Measurements from ENCODE around the gene NUMA1. TPM values are rescaled to one million over a fixed set of nuclear protein-coding genes. Genes with fewer than 3 reads are reported as not detected.

NUMA1 gene
- polyA plus RNA-seq, 1 donor from 2014 or later = 116 TPM

- Histone ChIP-seq H3K9me3 (ENCODE audit: low read length) (no peaks in the 10 kb centered on the region), H3K27me3 (ENCODE audit: insufficient read depth, low read depth, low read length) (no peaks in the 10 kb centered on the region), H3K4me3 (ENCODE audit: low read length) (no peak overlapping the region), H4K20me1 (ENCODE audit: insufficient read depth) (peaks cover 3% of the 10 kb centered on the region), H3K4me2 (ENCODE audit: low read length) (no peak overlapping the region), H3F3A (ENCODE audit: insufficient read depth, low read length, poor library complexity, severe bottlenecking) (no peaks in the 10 kb centered on the region), H3K79me2 (replicated peaks; ENCODE audit: insufficient read depth, low read length) (no peaks in the 10 kb centered on the region), H3K27ac (ENCODE audit: low read length) (no peak overlapping the region), H3K9me2 (ENCODE audit: insufficient read depth, low read length) (no peaks in the 10 kb centered on the region), H3K36me3 (ENCODE audit: insufficient read depth, low read length) (no peaks in the 10 kb centered on the region), H2AFZ (ENCODE audit: low read depth, low read length) (no peak overlapping the region), H3K9ac (ENCODE audit: low read length) (no peak overlapping the region)
- peak; percentile 45 for TF ChIP-seq SMC3 (conservative IDR thresholded peaks at IDR 0.05; ENCODE audit: poor library complexity)
- no peak for TF ChIP-seq REST (IDR thresholded peaks at IDR 0.05; ENCODE audit: borderline replicate concordance)
- peak; percentile 19 for TF ChIP-seq RAD21 (conservative IDR thresholded peaks at IDR 0.05)
- TF ChIP-seq TAF1 (IDR thresholded peaks at IDR 0.05; ENCODE audit: low read depth) = no peak
- TF ChIP-seq, protein P1, sequence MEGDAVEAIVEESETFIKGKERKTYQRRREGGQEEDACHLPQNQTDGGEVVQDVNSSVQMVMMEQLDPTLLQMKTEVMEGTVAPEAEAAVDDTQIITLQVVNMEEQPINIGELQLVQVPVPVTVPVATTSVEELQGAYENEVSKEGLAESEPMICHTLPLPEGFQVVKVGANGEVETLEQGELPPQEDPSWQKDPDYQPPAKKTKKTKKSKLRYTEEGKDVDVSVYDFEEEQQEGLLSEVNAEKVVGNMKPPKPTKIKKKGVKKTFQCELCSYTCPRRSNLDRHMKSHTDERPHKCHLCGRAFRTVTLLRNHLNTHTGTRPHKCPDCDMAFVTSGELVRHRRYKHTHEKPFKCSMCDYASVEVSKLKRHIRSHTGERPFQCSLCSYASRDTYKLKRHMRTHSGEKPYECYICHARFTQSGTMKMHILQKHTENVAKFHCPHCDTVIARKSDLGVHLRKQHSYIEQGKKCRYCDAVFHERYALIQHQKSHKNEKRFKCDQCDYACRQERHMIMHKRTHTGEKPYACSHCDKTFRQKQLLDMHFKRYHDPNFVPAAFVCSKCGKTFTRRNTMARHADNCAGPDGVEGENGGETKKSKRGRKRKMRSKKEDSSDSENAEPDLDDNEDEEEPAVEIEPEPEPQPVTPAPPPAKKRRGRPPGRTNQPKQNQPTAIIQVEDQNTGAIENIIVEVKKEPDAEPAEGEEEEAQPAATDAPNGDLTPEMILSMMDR (IDR thresholded peaks at IDR 0.05; ENCODE audit: poor library complexity, severe bottlenecking) = peak; percentile 45
These were observed 64.8 kb downstream of the NUMA1 start for GRCh38 chr11:72015511-72016061.

DNA sequence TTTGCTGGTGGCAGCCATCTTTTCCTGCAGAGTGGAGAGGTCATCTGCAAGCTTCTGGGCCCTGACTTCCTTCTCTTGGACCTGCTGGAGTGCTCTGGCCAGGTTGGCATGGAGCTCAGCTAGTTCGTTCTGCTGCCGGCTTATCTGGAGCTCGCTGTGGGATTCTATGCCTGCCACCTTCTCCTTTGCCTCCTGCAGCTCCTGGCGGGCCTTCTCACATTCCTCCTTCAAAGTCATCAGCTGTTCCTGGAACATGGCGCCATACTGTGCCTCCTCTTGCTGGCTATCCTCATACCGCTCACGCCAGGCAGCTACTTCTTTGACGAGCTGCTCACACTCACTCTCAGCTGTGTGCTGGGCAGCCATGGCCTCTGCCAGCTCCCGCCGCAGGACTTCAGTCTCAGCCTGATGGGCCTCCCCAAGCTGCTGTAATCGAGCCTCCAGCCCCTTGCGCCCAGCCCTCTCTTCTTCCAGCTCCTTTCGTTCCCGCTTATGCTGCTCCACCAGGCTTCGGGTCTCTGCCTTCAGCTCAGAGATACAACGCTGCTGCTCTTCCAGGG lies 65.5 kb downstream of the NUMA1 start:
- Histone ChIP-seq H4K20me1 (ENCODE audit: insufficient read depth) (peaks cover 3% of the 10 kb centered on the region), H3K27ac (ENCODE audit: low read length) (no peak overlapping the region), H2AFZ (ENCODE audit: low read depth, low read length) (no peak overlapping the region), H3K9me2 (ENCODE audit: insufficient read depth, low read length) (no peaks in the 10 kb centered on the region), H3K27me3 (ENCODE audit: insufficient read depth, low read depth, low read length) (no peaks in the 10 kb centered on the region), H3K36me3 (ENCODE audit: insufficient read depth, low read length) (no peaks in the 10 kb centered on the region), H3F3A (ENCODE audit: insufficient read depth, low read length, poor library complexity, severe bottlenecking) (no peaks in the 10 kb centered on the region), H3K4me3 (ENCODE audit: low read length) (no peak overlapping the region), H3K4me2 (ENCODE audit: low read length) (no peak overlapping the region), H3K79me2 (replicated peaks; ENCODE audit: insufficient read depth, low read length) (no peaks in the 10 kb centered on the region), H3K9ac (ENCODE audit: low read length) (no peak overlapping the region), H3K9me3 (ENCODE audit: low read length) (no peaks in the 10 kb centered on the region)
- no peak for TF ChIP-seq RAD21 (conservative IDR thresholded peaks at IDR 0.05)

GRCh38 chr11:72013765-72014711 lies 66.3 kb downstream of the NUMA1 start:
- no peaks in the 10 kb centered on the region for H3K9me3 ChIP-seq (ENCODE audit: low read length)
- no peaks in the 10 kb centered on the region for H3K9me2 ChIP-seq (ENCODE audit: insufficient read depth, low read length)
- no peaks in the 10 kb centered on the region for H3F3A ChIP-seq (ENCODE audit: insufficient read depth, low read length, poor library complexity, severe bottlenecking)
- H3K4me3 ChIP-seq (ENCODE audit: low read length) = no peak overlapping the region
- H3K36me3 ChIP-seq (ENCODE audit: insufficient read depth, low read length) = no peaks in the 10 kb centered on the region
- H2AFZ ChIP-seq (ENCODE audit: low read depth, low read length) = no peak overlapping the region
- no peaks in the 10 kb centered on the region for H3K27me3 ChIP-seq (ENCODE audit: insufficient read depth, low read depth, low read length)
- no peak overlapping the region for H3K4me2 ChIP-seq (ENCODE audit: low read length)
- H4K20me1 ChIP-seq (ENCODE audit: insufficient read depth) = peaks cover 3% of the 10 kb centered on the region
- H3K79me2 ChIP-seq (replicated peaks; ENCODE audit: insufficient read depth, low read length) = no peaks in the 10 kb centered on the region
- no peak overlapping the region for H3K9ac ChIP-seq (ENCODE audit: low read length)
- no peak overlapping the region for H3K27ac ChIP-seq (ENCODE audit: low read length)
- no peak for TF ChIP-seq TAF1 (IDR thresholded peaks at IDR 0.05; ENCODE audit: low read depth)
- TF ChIP-seq EP300 (conservative IDR thresholded peaks at IDR 0.05; ENCODE audit: poor library complexity, severe bottlenecking) = no peak
- TF ChIP-seq, protein P1 (IDR thresholded peaks at IDR 0.05; ENCODE audit: poor library complexity, severe bottlenecking) = no peak
- no peak for TF ChIP-seq POLR2AphosphoS5 (IDR thresholded peaks at IDR 0.05)
- no peak for TF ChIP-seq SMC3 (conservative IDR thresholded peaks at IDR 0.05; ENCODE audit: poor library complexity)
- TF ChIP-seq RAD21 (conservative IDR thresholded peaks at IDR 0.05) = no peak
- no peak for TF ChIP-seq REST (IDR thresholded peaks at IDR 0.05; ENCODE audit: borderline replicate concordance)
- TF ChIP-seq MXI1 (conservative IDR thresholded peaks at IDR 0.05; ENCODE audit: poor library complexity, severe bottlenecking) = no peak
